ENCODE data around the gene ELK4.

Gene ELK4

DNA sequence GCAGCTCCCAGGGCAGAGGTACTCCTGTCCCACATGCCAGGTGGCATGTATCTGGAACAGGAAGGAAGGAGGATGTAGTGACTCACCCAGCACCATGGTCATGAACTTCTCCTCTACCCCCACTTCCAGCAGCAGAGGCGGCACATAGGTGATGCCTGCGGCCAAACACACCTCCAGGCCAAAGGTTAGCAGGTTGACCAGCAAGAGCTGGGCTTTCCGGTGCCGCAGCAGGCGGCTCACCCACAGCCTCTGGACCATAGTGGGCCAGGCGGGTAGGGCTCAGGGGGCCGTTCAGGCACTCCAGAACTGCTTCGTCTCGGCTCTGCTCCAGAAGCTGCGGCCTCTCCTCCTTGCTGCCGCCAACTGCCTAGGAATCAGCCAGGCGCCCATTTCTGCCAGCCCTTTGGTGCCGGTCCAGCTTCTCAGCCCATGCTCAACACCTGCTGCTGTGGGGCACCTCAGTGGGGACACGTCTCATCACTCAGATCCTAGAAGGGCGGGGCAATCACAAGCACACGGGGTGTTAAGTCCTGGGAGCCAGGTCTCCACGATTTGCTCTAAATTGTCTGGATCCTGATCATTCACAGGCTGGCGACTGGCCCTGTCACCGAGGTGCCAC lies 32.7 kb upstream of the ELK4 start:
- Histone ChIP-seq H3K4me3 (no peak overlapping the region), H3K36me3 (peaks cover 9% of the 10 kb centered on the region; the same call in 1 of the 2 replicates), H3K27me3 (no peaks in the 10 kb centered on the region), H3K27ac (peak overlapping the region; percentile 74), H4K20me1 (no peaks in the 10 kb centered on the region), H3K9me3 (no peaks in the 10 kb centered on the region), H3K9ac (peak overlapping the region; percentile 56), H3K4me2 (peak overlapping the region; percentile 81), H3K4me1 (peaks cover 94% of the 10 kb centered on the region)
- no peak for TF ChIP-seq Cebpa-rat (IDR thresholded peaks at IDR 0.05)

DNA sequence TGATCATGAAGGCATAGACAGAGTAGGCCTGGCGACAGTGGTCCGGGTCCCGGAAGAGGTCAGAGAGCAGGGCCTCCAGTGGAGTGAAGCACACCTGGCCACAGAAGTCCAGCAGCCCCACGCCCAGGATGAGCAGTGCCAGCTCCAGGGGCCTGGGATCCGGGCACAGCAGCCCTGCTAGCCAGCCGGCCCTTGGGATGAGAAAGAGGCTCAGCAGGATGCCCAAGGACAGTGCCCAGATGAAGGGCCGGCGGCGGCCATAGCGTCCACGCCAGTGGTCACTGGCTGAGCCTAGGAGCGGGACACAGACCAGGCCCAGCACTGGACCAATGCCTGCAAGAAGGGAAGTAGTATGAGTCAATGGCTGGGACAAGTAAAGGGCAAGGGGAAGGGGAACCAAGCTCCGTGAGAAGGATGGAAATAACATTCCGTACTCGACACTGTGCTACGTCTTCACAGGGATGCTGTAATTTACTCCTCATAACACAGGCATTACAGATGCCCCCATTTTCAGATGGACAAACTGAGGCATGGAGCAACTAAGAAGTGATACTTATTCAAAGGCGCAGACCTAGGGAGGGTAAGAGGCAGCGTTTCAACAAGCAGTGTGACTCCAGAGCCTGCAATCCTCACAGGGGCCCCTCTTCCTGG lies 31.6 kb upstream of the ELK4 start:
- Histone ChIP-seq H4K20me1 (no peaks in the 10 kb centered on the region), H3K27ac (0 out of 2 replicates have a peak overlapping the region, but pooled peaks have one; percentile 40), H3K27me3 (no peaks in the 10 kb centered on the region), H3K4me1 (peaks cover 93% of the 10 kb centered on the region), H3K4me3 (no peak overlapping the region), H3K4me2 (peak overlapping the region; percentile 81), H3K36me3 (peaks cover 9% of the 10 kb centered on the region; the same call in 1 of the 2 replicates), H3K9ac (no peak overlapping the region), H3K9me3 (no peaks in the 10 kb centered on the region)
- TF ChIP-seq Cebpa-rat (IDR thresholded peaks at IDR 0.05), result no peak

DNA sequence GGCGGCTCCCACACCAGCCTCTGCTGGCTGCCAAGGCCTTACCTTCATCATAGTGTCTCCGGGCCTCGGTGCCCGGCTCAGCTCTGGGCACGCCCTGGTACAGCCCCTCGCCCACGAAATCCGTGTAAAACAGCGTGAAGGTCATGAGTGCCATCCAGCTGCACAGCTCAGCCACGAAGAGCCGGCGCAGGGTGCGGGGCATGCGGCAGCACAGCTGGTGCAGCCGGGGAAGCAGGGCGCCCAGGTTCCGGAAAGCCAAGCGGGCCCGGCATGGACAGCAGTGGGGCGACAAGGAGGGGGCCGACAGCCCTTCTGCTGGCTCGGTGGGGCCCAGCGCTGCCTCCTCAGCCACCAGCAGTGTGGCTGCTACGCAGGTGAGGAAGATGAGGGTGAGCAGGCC lies 31.0 kb upstream of the ELK4 start:
- Histone ChIP-seq H3K27me3 (no peaks in the 10 kb centered on the region), H3K4me3 (no peak overlapping the region), H3K9me3 (no peaks in the 10 kb centered on the region), H3K4me2 (peak overlapping the region; percentile 35), H3K4me1 (peaks cover 87% of the 10 kb centered on the region), H3K9ac (no peak overlapping the region), H3K36me3 (peaks cover 9% of the 10 kb centered on the region; the same call in 1 of the 2 replicates), H4K20me1 (no peaks in the 10 kb centered on the region), H3K27ac (0 out of 2 replicates have a peak overlapping the region, but pooled peaks have one; percentile 40)
- no peak for TF ChIP-seq Cebpa-rat (IDR thresholded peaks at IDR 0.05)

GRCh38 chr1:205662135-205662738 lies 30.4 kb upstream of the ELK4 start:
- no peak for TF ChIP-seq Cebpa-rat (IDR thresholded peaks at IDR 0.05)
- peak overlapping the region; percentile 35 for H3K4me2 ChIP-seq
- peaks cover 82% of the 10 kb centered on the region for H3K4me1 ChIP-seq
- no peaks in the 10 kb centered on the region for H3K27me3 ChIP-seq
- no peak overlapping the region for H3K9ac ChIP-seq
- H4K20me1 ChIP-seq, result no peaks in the 10 kb centered on the region
- H3K27ac ChIP-seq, result peak overlapping the region; percentile 40; the same call in 1 of the 2 replicates
- peaks cover 9% of the 10 kb centered on the region; the same call in 1 of the 2 replicates for H3K36me3 ChIP-seq
- no peak overlapping the region for H3K4me3 ChIP-seq
- no peaks in the 10 kb centered on the region for H3K9me3 ChIP-seq

- no peaks in the 10 kb centered on the region for H3K9me3 ChIP-seq
- H3K4me1 ChIP-seq, result peaks cover 75% of the 10 kb centered on the region
- H3K9ac ChIP-seq, result no peak overlapping the region
These were observed 29.8 kb upstream of the ELK4 start for GRCh38 chr1:205661429-205662134.

GRCh38 chr1:205660361-205660760 lies 28.6 kb upstream of the ELK4 start:
- Histone ChIP-seq H3K27me3 (no peaks in the 10 kb centered on the region), H3K9ac (peak overlapping the region; percentile 53; the same call in 1 of the 2 replicates), H3K4me3 (no peak overlapping the region), H4K20me1 (no peaks in the 10 kb centered on the region), H3K9me3 (no peaks in the 10 kb centered on the region), H3K4me2 (peak overlapping the region; percentile 80), H3K27ac (peak overlapping the region; percentile 43), H3K4me1 (peaks cover 63% of the 10 kb centered on the region), H3K36me3 (peaks cover 9% of the 10 kb centered on the region; the same call in 1 of the 2 replicates)
- TF ChIP-seq Cebpa-rat (IDR thresholded peaks at IDR 0.05), result no peak

More at GRCh38 chr1:205661429-205662134, 29.8 kb upstream of the ELK4 start:
- no peak for TF ChIP-seq Cebpa-rat (IDR thresholded peaks at IDR 0.05)
- Histone ChIP-seq H3K27ac (peak overlapping the region; percentile 40; the same call in 1 of the 2 replicates), H3K27me3 (no peaks in the 10 kb centered on the region), H3K4me2 (peak overlapping the region; percentile 35), H4K20me1 (no peaks in the 10 kb centered on the region), H3K4me3 (no peak overlapping the region), H3K36me3 (peaks cover 9% of the 10 kb centered on the region; the same call in 1 of the 2 replicates)

GRCh38 chr1:205658943-205659581 lies 27.3 kb upstream of the ELK4 start:
- H3K4me1 ChIP-seq, result peaks cover 50% of the 10 kb centered on the region
- H4K20me1 ChIP-seq, result no peaks in the 10 kb centered on the region
- peak overlapping the region; percentile 80 for H3K4me2 ChIP-seq
- H3K36me3 ChIP-seq, result peaks cover 9% of the 10 kb centered on the region; the same call in 1 of the 2 replicates
- TF ChIP-seq Cebpa-rat (IDR thresholded peaks at IDR 0.05), result no peak
- no peak overlapping the region for H3K27ac ChIP-seq
- no peak overlapping the region for H3K9ac ChIP-seq
- no peaks in the 10 kb centered on the region for H3K27me3 ChIP-seq
- no peak overlapping the region for H3K4me3 ChIP-seq
- no peaks in the 10 kb centered on the region for H3K9me3 ChIP-seq

GRCh38 chr1:205656236-205656635 lies 24.4 kb upstream of the ELK4 start:
- Histone ChIP-seq H3K4me1 (peaks cover 27% of the 10 kb centered on the region), H3K27ac (no peak overlapping the region), H3K27me3 (no peaks in the 10 kb centered on the region), H3K9me3 (no peaks in the 10 kb centered on the region), H3K4me3 (no peak overlapping the region), H3K36me3 (no peaks in the 10 kb centered on the region), H3K4me2 (no peak overlapping the region), H4K20me1 (no peaks in the 10 kb centered on the region), H3K9ac (no peak overlapping the region)
- no peak for TF ChIP-seq Cebpa-rat (IDR thresholded peaks at IDR 0.05)

- peaks cover 23% of the 10 kb centered on the region for H3K4me1 ChIP-seq
- no peak for TF ChIP-seq Cebpa-rat (IDR thresholded peaks at IDR 0.05)
- no peaks in the 10 kb centered on the region for H3K27me3 ChIP-seq
- H3K9me3 ChIP-seq, result no peaks in the 10 kb centered on the region
- H4K20me1 ChIP-seq, result no peaks in the 10 kb centered on the region
- no peaks in the 10 kb centered on the region for H3K36me3 ChIP-seq
- no peak overlapping the region for H3K4me3 ChIP-seq
- H3K9ac ChIP-seq, result no peak overlapping the region
- H3K27ac ChIP-seq, result no peak overlapping the region
- H3K4me2 ChIP-seq, result no peak overlapping the region
These were observed 21.2 kb upstream of the ELK4 start for GRCh38 chr1:205652984-205653383.
